ENCODE measurements around the gene CYP24A1.
"Not testable (repeated sequence)": the region's sequence is repeated elsewhere in the genome, so short reads cannot be mapped to it uniquely, and the experiment has no call there.

Gene CYP24A1

GRCh38 chr20:54132612-54133433 lies 41.0 kb downstream of the CYP24A1 start:
- DNase-seq, result no peak

DNA sequence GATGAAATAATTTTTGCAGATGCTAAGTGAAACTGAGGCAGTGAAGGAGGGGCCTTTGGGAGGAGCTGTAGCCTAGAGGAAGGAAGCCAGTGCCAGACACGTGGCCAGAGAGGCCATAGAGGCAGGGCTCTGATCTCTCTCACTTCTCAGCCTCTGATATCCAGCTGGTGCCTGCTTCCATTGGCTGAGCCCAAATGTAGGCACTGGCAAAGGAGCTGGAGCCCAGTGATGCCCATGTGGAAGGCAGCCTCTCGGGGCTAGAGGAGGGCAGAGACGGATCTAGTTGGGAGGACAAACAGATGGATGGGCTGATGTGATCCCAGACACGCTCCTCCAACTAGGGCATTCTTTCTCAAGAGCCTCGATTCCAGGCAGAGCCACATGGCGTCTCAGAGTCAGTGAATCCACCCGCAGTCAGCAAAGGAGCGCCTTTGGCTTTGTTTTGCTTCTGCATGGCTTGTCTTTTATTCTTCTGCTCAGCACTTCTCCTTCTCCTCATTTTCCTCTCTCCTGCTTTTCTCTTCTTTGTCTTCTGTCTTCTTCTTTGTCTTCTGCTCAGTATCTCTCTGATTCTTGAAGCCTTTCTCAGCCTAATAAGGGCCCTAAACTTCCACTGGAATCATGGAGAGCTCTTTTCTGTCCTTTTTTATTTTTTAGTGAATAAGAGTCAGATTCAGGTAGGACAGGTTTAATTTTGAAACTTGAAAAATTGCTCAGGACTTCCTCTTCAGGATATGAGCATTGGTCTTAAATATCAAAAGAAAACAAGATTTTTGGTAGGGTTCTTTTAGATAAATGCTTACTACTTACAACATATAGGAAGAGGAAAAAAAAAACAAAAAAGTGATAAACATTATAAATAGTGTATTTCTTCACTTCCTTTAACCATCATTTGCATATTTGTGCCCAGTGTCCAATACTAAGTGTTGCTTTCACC lies 41.8 kb downstream of the CYP24A1 start:
- no peak for DNase-seq

GRCh38 chr20:54131125-54131524 lies 42.7 kb downstream of the CYP24A1 start:
- DNase-seq, result not testable (repeated sequence)

DNA sequence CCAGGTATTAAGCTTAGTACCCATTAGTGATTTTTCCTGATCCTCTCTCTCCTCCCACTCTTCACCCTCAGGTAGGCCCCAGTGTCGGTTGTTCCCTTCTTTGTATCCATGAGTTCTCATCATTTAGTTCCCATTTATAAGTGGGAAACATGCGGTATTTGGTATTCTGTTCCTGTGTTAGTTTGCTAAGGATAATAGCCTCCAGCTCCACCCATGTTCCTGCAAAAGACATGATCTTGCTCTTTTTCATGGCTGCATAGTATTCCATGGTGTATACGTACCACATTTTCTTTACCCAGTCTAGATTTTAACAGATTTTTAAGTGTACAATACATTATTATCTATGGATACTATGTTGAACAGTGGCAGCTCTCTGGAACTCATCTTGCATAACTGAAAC lies 44.4 kb downstream of the CYP24A1 start:
- no peak for DNase-seq

GRCh38 chr20:54127855-54128574 lies 45.8 kb downstream of the CYP24A1 start:
- DNase-seq, result no peak

DNA sequence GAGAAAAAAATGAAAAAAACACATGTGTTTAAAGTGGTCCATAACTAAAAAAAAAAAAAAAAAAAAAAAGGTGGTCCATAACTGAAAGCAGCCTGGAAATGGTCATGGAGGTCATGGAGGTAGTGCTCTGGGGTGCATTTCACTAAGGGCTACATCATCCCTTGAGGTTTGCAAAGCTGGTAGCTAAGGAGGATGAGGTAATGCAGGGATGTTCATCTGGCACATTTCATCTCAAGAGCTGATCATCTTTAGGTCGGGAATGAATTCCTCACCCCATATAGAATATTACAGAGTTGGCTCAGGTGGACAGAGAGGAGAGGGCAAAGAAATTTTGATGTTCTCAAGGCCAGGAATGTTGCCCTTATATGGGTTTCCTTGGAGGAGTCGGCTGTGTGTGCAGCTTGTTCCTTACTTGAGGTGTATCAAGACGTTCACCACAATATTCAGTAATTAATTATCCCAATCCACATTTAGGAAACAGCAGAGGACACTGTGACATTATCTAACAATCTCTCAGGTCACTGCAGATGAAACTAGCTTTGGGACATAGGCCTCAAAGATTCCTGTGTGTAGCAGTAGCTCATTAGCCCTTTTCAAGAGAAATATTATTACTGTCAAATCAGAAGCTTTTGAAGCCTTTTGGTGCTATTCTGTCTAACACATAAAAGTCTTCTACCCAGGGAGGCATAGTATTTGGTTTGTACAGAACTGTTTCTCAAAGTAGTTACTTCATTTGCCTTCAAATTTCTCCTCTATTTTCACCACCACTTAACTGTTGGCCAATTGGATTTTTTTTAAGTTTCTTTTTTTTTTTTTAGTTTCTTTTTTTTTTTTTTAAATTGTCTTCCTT lies 46.8 kb downstream of the CYP24A1 start:
- no peak for DNase-seq

DNA sequence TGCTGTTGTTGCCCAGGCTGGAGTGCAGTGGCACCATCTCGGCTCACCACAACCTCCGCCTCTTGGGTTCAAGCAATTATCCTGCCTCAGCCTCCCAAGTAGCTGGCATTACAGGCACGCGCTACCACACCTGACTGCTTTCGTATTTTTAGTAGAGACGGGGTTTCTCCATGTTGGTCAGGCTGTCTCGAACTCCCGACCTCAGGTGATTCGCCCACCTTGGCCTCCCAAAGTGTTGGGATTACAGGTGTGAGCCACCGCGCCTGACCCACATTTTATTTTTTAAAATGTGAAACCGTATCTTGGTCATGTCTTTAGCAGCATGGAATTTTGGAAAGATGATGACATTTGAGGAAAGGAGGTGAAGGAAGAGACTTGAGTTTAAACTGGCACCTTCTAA lies 47.5 kb downstream of the CYP24A1 start:
- DNase-seq, result not testable (repeated sequence)

GRCh38 chr20:54123587-54124180 lies 50.1 kb downstream of the CYP24A1 start:
- DNase-seq, result no peak

DNA sequence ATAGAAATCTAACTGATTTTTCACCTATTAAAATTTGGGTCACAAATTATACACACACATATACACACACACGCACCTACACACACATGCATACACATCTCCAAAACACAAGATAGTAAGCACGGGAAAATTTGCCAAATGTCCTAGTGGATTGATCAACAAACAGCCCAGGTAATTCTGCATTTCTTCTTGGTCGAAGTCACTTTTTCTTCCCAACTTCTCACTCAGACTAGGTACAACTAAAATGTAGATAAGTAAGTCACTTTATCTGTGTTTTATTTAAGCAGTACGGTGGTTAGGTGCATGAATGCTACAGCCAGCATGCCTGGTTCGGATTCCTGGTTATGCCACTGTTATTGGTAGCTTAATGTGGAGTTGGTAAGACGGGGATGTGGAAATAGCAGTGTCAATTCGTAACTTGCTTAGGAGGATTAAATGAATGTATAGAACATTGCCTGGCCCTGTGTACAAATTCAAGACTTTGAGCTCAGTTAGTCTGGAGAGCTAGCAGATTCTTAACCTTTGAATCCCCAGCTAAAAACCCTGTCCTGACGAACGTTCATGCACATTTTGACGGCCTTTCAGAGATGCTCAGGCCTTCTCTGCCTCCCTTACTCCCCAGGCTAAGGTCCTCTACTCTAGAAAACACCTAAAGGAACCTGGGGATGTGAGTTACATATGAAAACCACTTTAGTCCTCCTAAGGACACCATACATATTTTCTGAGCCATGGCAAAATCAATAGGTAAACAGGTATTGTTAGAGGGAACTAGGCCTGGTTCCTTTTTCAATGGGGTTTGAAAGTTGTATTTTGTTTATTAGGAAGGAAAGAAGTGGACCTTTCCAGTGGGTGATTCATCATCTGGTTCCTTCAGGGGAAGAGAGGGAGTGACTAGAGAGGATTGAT lies 50.9 kb downstream of the CYP24A1 start:
- no peak for DNase-seq

DNA sequence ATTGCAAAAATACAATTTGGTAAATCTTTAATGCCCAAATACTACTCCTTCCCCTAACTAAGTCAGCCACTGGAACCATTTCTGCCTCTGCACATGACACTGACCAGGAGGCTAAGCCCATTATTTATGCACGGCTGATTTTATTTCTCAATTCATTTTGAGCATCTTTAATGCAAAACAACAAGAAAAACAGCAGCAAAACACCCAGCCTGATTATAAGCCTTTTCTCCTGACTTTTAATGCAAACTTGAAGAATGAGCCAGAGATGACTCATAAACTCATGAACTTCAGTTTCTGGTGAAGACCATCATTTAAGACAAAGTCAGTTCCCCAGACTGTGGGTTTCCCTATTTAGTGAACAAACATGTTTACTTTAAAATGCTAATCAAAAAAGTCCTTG lies 51.6 kb downstream of the CYP24A1 start:
- no peak for DNase-seq

GRCh38 chr20:54119744-54120143 lies 54.0 kb downstream of the CYP24A1 start:
- no peak for DNase-seq

DNA sequence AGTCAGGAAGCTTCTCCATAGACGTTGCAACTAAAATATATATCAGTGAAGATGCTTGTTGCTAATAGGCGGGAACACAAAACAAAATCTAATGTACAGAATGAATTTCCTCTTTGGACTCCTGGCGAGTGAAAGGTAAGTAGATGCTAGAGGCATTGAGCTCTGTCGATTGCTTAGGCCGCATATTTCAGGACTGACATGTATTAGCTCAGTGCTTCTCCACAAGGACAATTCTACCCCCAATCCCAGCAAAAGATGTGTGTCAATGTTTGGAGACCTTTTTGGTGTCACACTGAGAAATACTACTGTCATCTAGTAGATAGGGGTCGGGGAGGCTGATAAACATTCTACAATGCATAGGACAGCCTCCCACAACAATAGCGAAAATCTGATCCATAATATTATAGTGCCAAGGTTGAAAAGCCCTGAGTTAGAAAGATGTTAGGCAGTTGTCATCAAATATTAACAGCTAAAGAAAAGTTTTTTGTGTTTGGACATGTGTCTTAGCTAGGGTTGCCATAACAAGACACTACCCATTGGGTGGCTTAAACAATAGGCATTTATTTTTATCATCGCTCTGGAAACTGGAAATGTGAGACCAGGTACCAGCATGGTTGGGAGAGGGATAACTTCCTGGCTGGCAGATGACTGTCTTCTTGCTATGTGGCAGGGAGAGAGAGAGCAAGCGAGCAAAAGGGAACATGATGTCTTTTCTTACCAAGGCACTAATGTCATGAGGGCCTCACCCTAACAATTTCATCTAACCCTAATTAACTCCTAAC lies 55.4 kb downstream of the CYP24A1 start:
- no peak for DNase-seq

- no peak for DNase-seq
Observed at GRCh38 chr20:54116550-54117235, 57.1 kb downstream of the CYP24A1 start.

GRCh38 chr20:54115172-54115854 lies 58.5 kb downstream of the CYP24A1 start:
- no peak for DNase-seq

- DNase-seq, result no peak
Observed at GRCh38 chr20:54114109-54114508, 59.7 kb downstream of the CYP24A1 start.

GRCh38 chr20:54113566-54113965 lies 60.2 kb downstream of the CYP24A1 start:
- no peak for DNase-seq

DNA sequence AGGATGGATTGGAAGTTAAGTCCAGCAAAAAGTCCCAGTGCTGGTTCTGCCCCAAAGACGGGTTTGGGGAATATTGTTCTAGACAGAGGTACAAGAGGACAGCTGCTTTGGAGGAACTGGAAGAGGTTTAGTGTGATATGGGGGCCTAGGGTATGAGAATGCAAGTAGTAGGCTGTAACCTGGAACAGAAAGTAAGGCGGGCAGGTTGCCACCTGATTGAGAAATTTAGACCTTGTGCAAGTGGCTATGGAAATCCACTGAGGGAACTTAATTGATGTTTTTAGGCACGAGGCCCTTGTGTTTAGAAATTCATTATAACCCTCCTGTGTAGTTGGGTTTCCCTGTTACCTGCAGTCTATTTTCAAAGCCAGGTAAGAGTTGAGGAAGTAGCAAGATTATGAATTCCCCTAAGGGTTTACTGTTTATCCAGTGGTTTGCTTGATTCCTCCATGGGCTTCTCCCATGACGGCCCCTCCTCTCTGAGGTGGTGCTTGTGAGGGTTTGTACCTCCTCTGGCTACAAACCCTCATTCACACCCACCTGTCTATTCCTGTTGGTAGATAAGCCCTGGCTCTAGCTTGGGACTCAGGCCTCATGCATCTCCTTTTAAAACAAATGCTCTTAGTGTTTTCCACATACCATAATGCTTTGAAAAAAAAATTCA lies 61.4 kb downstream of the CYP24A1 start:
- DNase-seq, result no peak

GRCh38 chr20:54111460-54111859 lies 62.3 kb downstream of the CYP24A1 start:
- DNase-seq, result no peak
